Measurements from ENCODE around the gene LBH.

Gene LBH

GRCh38 chr2:30231212-30231995 is at the start of gene LBH:
LBH (plus strand) TSS chr2:30231534; CDS start chr2:30231739, 205 bp downstream.
- DNase-seq: peak; percentile 85 to 89

GRCh38 chr2:30184035-30184434 is 47.3 kb upstream of the LBH start:
- no peak for DNase-seq

GRCh38 chr2:30185178-30185577 is 46.2 kb upstream of the LBH start:
- DNase-seq: no peak

- DNase-seq: no peak
These were observed 43.0 kb upstream of the LBH start for GRCh38 chr2:30188292-30188691.

- no peak for DNase-seq
These were observed 40.7 kb upstream of the LBH start for GRCh38 chr2:30190637-30191036.

- no peak for DNase-seq
These were observed 40.2 kb upstream of the LBH start for GRCh38 chr2:30191107-30191506.

- no peak for DNase-seq
These were observed 39.5 kb upstream of the LBH start for GRCh38 chr2:30191819-30192271.

- DNase-seq: no peak
These were observed 39.0 kb upstream of the LBH start for GRCh38 chr2:30192314-30192713.

GRCh38 chr2:30193104-30193681 is 38.1 kb upstream of the LBH start:
- no peak for DNase-seq

GRCh38 chr2:30194421-30194820 is 36.9 kb upstream of the LBH start:
- no peak for DNase-seq

- no peak for DNase-seq
These were observed 36.3 kb upstream of the LBH start for GRCh38 chr2:30195016-30195415.

- no peak for DNase-seq
These were observed 33.7 kb upstream of the LBH start for GRCh38 chr2:30197570-30198192.

- DNase-seq: no peak
These were observed 29.3 kb upstream of the LBH start for GRCh38 chr2:30201990-30202389.

GRCh38 chr2:30203156-30203555 is 28.2 kb upstream of the LBH start:
- no peak for DNase-seq

- DNase-seq: no peak
These were observed 27.1 kb upstream of the LBH start for GRCh38 chr2:30204281-30204680.

GRCh38 chr2:30205456-30205855 is 25.9 kb upstream of the LBH start:
- no peak for DNase-seq

GRCh38 chr2:30206461-30207430 is 24.6 kb upstream of the LBH start:
- no peak for DNase-seq

GRCh38 chr2:30208453-30208852 is 22.9 kb upstream of the LBH start:
- DNase-seq: peak; percentile 42 to 56

- DNase-seq: no peak
These were observed 22.1 kb upstream of the LBH start for GRCh38 chr2:30209227-30209626.

GRCh38 chr2:30213326-30213725 is 18.0 kb upstream of the LBH start:
- no peak for DNase-seq

GRCh38 chr2:30213907-30214463 is 17.3 kb upstream of the LBH start:
- no peak for DNase-seq

- DNase-seq: no peak
These were observed 15.2 kb upstream of the LBH start for GRCh38 chr2:30216157-30216556.

Data from activated CD4-positive, alpha-beta T cell treated with anti-CD3 and anti-CD28 coated beads, Interleukin-2, amount 50 U/mL, for 48 hours (primary cell).